ENCODE results near the gene GREM1. TPM values are rescaled to one million over a fixed set of nuclear protein-coding genes. Genes with fewer than 3 reads are reported as not detected.

The GREM1 gene
- total RNA-seq, 1 donor from 2014 or later: 0.49 TPM

- intact Hi-C loops (cut with micrococcal nuclease): no loop called here
- TF ChIP-seq, protein P1, sequence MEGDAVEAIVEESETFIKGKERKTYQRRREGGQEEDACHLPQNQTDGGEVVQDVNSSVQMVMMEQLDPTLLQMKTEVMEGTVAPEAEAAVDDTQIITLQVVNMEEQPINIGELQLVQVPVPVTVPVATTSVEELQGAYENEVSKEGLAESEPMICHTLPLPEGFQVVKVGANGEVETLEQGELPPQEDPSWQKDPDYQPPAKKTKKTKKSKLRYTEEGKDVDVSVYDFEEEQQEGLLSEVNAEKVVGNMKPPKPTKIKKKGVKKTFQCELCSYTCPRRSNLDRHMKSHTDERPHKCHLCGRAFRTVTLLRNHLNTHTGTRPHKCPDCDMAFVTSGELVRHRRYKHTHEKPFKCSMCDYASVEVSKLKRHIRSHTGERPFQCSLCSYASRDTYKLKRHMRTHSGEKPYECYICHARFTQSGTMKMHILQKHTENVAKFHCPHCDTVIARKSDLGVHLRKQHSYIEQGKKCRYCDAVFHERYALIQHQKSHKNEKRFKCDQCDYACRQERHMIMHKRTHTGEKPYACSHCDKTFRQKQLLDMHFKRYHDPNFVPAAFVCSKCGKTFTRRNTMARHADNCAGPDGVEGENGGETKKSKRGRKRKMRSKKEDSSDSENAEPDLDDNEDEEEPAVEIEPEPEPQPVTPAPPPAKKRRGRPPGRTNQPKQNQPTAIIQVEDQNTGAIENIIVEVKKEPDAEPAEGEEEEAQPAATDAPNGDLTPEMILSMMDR (IDR thresholded peaks at IDR 0.05; ENCODE audit: borderline replicate concordance): no peak
Observed at GRCh38 chr15:32700501-32701150, 17.2 kb upstream of the GREM1 start.

DNA sequence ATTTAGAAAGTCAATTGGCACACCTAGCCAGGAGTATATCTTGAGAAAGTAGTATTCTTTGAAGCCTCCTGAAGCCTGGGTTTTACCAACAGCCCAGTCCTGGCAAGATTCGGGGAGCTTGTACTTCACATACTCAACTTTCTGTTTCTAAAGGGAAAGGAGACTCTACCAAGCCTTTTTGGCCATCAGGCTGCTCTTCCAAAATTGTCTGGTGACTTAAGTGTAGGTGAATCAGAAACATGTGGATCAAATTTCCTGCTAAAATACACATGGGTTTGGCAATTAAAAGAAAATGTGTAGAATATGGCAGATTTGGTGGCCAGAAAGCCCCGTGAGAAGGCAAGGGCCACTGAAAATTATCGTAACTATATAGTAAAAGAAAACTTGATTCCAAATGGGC, 15.9 kb upstream of the GREM1 start:
- Histone ChIP-seq H3K4me1 (no peaks in the 10 kb centered on the region), H3K4me3 (no peak overlapping the region), H3K9me3 (replicated peaks) (no peaks in the 10 kb centered on the region), H3K36me3 (no peaks in the 10 kb centered on the region), H3K27me3 (ENCODE audit: low read depth) (peaks cover 32% of the 10 kb centered on the region), H3K27ac (replicated peaks) (no peak overlapping the region)
- intact Hi-C loops (cut with micrococcal nuclease): no loop called here
- TF ChIP-seq, protein P1 (IDR thresholded peaks at IDR 0.05; ENCODE audit: borderline replicate concordance): no peak
- DNase-seq: no peak

More at GRCh38 chr15:32700501-32701150, 17.2 kb upstream of the GREM1 start:
- no peak overlapping the region for H3K27ac ChIP-seq (replicated peaks)
- H3K36me3 ChIP-seq: no peaks in the 10 kb centered on the region
- no peak overlapping the region for H3K4me3 ChIP-seq
- no peaks in the 10 kb centered on the region for H3K9me3 ChIP-seq (replicated peaks)
- DNase-seq: no peak
- no peaks in the 10 kb centered on the region for H3K4me1 ChIP-seq
- H3K27me3 ChIP-seq (ENCODE audit: low read depth): peaks cover 29% of the 10 kb centered on the region

GRCh38 chr15:32704395-32704981, 13.3 kb upstream of the GREM1 start:
- intact Hi-C loops (cut with micrococcal nuclease): no loop called here
- Histone ChIP-seq H3K9me3 (replicated peaks) (no peaks in the 10 kb centered on the region), H3K27ac (replicated peaks) (no peak overlapping the region), H3K36me3 (no peaks in the 10 kb centered on the region), H3K4me3 (no peak overlapping the region), H3K27me3 (ENCODE audit: low read depth) (peaks cover 45% of the 10 kb centered on the region), H3K4me1 (no peaks in the 10 kb centered on the region)
- TF ChIP-seq, protein P1 (IDR thresholded peaks at IDR 0.05; ENCODE audit: borderline replicate concordance): no peak
- no peak for DNase-seq

GRCh38 chr15:32705446-32705845, 12.4 kb upstream of the GREM1 start:
- intact Hi-C loops (cut with micrococcal nuclease): no loop called here
- Histone ChIP-seq H3K4me1 (no peaks in the 10 kb centered on the region), H3K4me3 (no peak overlapping the region), H3K27me3 (ENCODE audit: low read depth) (peaks cover 50% of the 10 kb centered on the region), H3K9me3 (replicated peaks) (no peaks in the 10 kb centered on the region), H3K27ac (replicated peaks) (no peak overlapping the region), H3K36me3 (no peaks in the 10 kb centered on the region)
- TF ChIP-seq, protein P1 (IDR thresholded peaks at IDR 0.05; ENCODE audit: borderline replicate concordance): no peak
- no peak for DNase-seq

- no peak overlapping the region for H3K4me3 ChIP-seq
- no peaks in the 10 kb centered on the region for H3K4me1 ChIP-seq
- peaks cover 44% of the 10 kb centered on the region for H3K27me3 ChIP-seq (ENCODE audit: low read depth)
- H3K27ac ChIP-seq (replicated peaks): no peak overlapping the region
- TF ChIP-seq, protein P1 (IDR thresholded peaks at IDR 0.05; ENCODE audit: borderline replicate concordance): no peak
- no peak for DNase-seq
- H3K9me3 ChIP-seq (replicated peaks): no peaks in the 10 kb centered on the region
- intact Hi-C loops (cut with micrococcal nuclease): no loop called here
- no peaks in the 10 kb centered on the region for H3K36me3 ChIP-seq
Observed at GRCh38 chr15:32706704-32707103, 11.1 kb upstream of the GREM1 start.
